Activated CD4-positive, alpha-beta T cell treated with anti-CD3 and anti-CD28 coated beads for 36 hours (primary cell): ENCODE data around the gene ZNF276. TPM values are rescaled to one million over a fixed set of nuclear protein-coding genes. Genes with fewer than 3 reads are reported as not detected.

Experiments
- ATAC-seq: fragments of 200-7000 bp; cut with Tn5 transposase; one replicate; pipeline ENCODE4 v1.10.0; 2021; ENCODE audit warnings: mild to moderate bottlenecking, moderate library complexity
- CTCF ChIA-PET: fragments of 350-600 bp; sonication (Branson Sonifier 250); formaldehyde crosslinking; loops from one replicate; lab custom pipeline; 2021; ENCODE audit warnings: antibody characterized with exemption; lab: Charles Lee
- POLR2A ChIA-PET: fragments of 350-600 bp; sonication (Branson Sonifier 250); formaldehyde crosslinking; loops from one replicate; lab custom pipeline; 2021; ENCODE audit warnings: antibody characterized with exemption, inconsistent platforms; lab: Charles Lee
- DNase-seq: peaks from one replicate; pipeline ENCODE4 v3.0.0-alpha.2; 2020
- H3K27ac Mint-ChIP-seq: one replicate; pipeline ENCODE4 v1.8.0; 2021; ENCODE audit warnings: mixed read lengths
- H3K27me3 Mint-ChIP-seq: one replicate; pipeline ENCODE4 v1.8.0; 2021; ENCODE audit warnings: mixed read lengths
- H3K36me3 Mint-ChIP-seq: one replicate; pipeline ENCODE4 v1.8.0; 2021; ENCODE audit warnings: low read depth, mixed read lengths
- H3K4me1 Mint-ChIP-seq: one replicate; pipeline ENCODE4 v1.8.0; 2021; ENCODE audit warnings: mixed read lengths
- H3K4me3 Mint-ChIP-seq: one replicate; pipeline ENCODE4 v1.8.0; 2021; ENCODE audit warnings: mild to moderate bottlenecking, moderate library complexity, mixed read lengths
- H3K9me3 Mint-ChIP-seq: one replicate; pipeline ENCODE4 v1.8.0; 2021; ENCODE audit warnings: low read depth, mixed read lengths
- intact Hi-C, 2 experiments: fragments of 100-400 bp; cut with DNase I in 1 of 2; cut with micrococcal nuclease in 1 of 2; formaldehyde crosslinking; loops; one replicate each; pipeline versions ENCODE4 v1.14.2 to v1.15.1; 2022 to 2024; cut with DNase I, micrococcal nuclease
- total RNA-seq, 2 experiments: library from RNA; stranded (reverse); gene quantifications; one replicate each; pipeline ENCODE4 v1.2.3, GENCODE V29; 2021

ZNF276 gene
- total RNA-seq, 2 experiments from 2014 or later: 21.3 to 24.8 TPM

- H3K9me3 Mint-ChIP-seq: no peaks in the 10 kb centered on the region
- ATAC-seq (no peak), DNase-seq (no peak)
- peaks cover 10% of the 10 kb centered on the region for H3K4me1 Mint-ChIP-seq
- H3K4me3 Mint-ChIP-seq: no peak overlapping the region
- POLR2A ChIA-PET: interaction anchor here (1.2 to 1.3 kb wide), 2 partner anchors 154 to 157 kb away, joined by 5 to 6 read pairs; no protein-coding TSS in a partner anchor
- CTCF ChIA-PET: interaction anchor here (0.6 to 3.5 kb wide), 21 partner anchors 9 to 203 kb away, joined by 3 to 31 read pairs (median 6); partner anchors contain the start of gene VPS9D1
- intact Hi-C loops: loop anchor here (1.0 to 2.0 kb wide), 3 partner anchors 84 to 155 kb away; no protein-coding TSS in a partner anchor
- no peaks in the 10 kb centered on the region for H3K27me3 Mint-ChIP-seq
- no peaks in the 10 kb centered on the region for H3K36me3 Mint-ChIP-seq
- no peak overlapping the region for H3K27ac Mint-ChIP-seq
Observed at GRCh38 chr16:89706518-89707260, 14.6 kb upstream of the ZNF276 start.

- Mint-ChIP-seq H3K4me3 (no peak overlapping the region), H3K9me3 (no peaks in the 10 kb centered on the region), H3K27me3 (no peaks in the 10 kb centered on the region), H3K27ac (no peak overlapping the region), H3K4me1 (peaks cover 3% of the 10 kb centered on the region), H3K36me3 (no peaks in the 10 kb centered on the region)
- intact Hi-C loops: loop anchor here in 1 of 2 experiments (2.0 kb wide), 1 partner anchor 83 kb away; no protein-coding TSS in a partner anchor
- CTCF ChIA-PET: interaction anchor here (1.0 to 3.5 kb wide), 3 partner anchors 8 to 153 kb away, joined by 7 to 31 read pairs (median 25); no protein-coding TSS in a partner anchor
- DNase-seq (no peak), ATAC-seq (no peak)
- POLR2A ChIA-PET: interaction anchor here (1.2 kb wide), 1 partner anchor 17 kb away, joined by 5 read pairs; no protein-coding TSS in a partner anchor
Observed at GRCh38 chr16:89707695-89708094, 13.6 kb upstream of the ZNF276 start.

- DNase-seq (no peak), ATAC-seq (no peak)
- Mint-ChIP-seq H3K4me1 (peaks cover 3% of the 10 kb centered on the region), H3K27me3 (no peaks in the 10 kb centered on the region), H3K4me3 (no peak overlapping the region), H3K27ac (no peak overlapping the region), H3K36me3 (no peaks in the 10 kb centered on the region), H3K9me3 (no peaks in the 10 kb centered on the region)
- intact Hi-C loops: no loop called here
- ChIA-PET CTCF (interaction anchor here (1.0 kb wide), 1 partner anchor 53 kb away, joined by 3 read pairs; no protein-coding TSS in a partner anchor), POLR2A (interaction anchor here (1.2 kb wide), 1 partner anchor 16 kb away, joined by 5 read pairs; no protein-coding TSS in a partner anchor)
Observed at GRCh38 chr16:89708481-89708931, 12.8 kb upstream of the ZNF276 start.

- ChIA-PET CTCF (interaction anchor here (1.0 kb wide), 1 partner anchor 53 kb away, joined by 3 read pairs; no protein-coding TSS in a partner anchor), POLR2A (interaction anchor here (0.8 kb wide), 1 partner anchor 57 kb away, joined by 3 read pairs; no protein-coding TSS in a partner anchor)
- peaks cover 2% of the 10 kb centered on the region for H3K36me3 Mint-ChIP-seq
- no peak overlapping the region for H3K27ac Mint-ChIP-seq
- no peaks in the 10 kb centered on the region for H3K9me3 Mint-ChIP-seq
- H3K27me3 Mint-ChIP-seq: no peaks in the 10 kb centered on the region
- ATAC-seq (no peak), DNase-seq (no peak)
- H3K4me3 Mint-ChIP-seq: no peak overlapping the region
- intact Hi-C loops: no loop called here
- peaks cover 6% of the 10 kb centered on the region for H3K4me1 Mint-ChIP-seq
Observed at GRCh38 chr16:89709166-89709565, 12.2 kb upstream of the ZNF276 start.

GRCh38 chr16:89709716-89710432, 11.5 kb upstream of the ZNF276 start:
- no peak for DNase-seq
- H3K4me1 Mint-ChIP-seq: peaks cover 10% of the 10 kb centered on the region
- ChIA-PET CTCF (interaction anchor here (1.0 to 1.8 kb wide), 3 partner anchors 9 to 150 kb away, joined by 3 to 7 read pairs (median 3); partner anchors contain the start of gene SPATA2L), POLR2A (interaction anchor here (0.8 kb wide), 2 partner anchors 10 to 58 kb away, joined by 3 read pairs; no protein-coding TSS in a partner anchor)
- no peaks in the 10 kb centered on the region for H3K9me3 Mint-ChIP-seq
- H3K27ac Mint-ChIP-seq: no peak overlapping the region
- H3K27me3 Mint-ChIP-seq: no peaks in the 10 kb centered on the region
- no peak overlapping the region for H3K4me3 Mint-ChIP-seq
- no peak for ATAC-seq
- peaks cover 7% of the 10 kb centered on the region for H3K36me3 Mint-ChIP-seq
- intact Hi-C loops: no loop called here

- H3K36me3 Mint-ChIP-seq: peaks cover 10% of the 10 kb centered on the region
- H3K9me3 Mint-ChIP-seq: no peaks in the 10 kb centered on the region
- no peaks in the 10 kb centered on the region for H3K27me3 Mint-ChIP-seq
- ChIA-PET POLR2A (interaction anchor here (0.8 kb wide), 1 partner anchor 11 kb away, joined by 3 read pairs; no protein-coding TSS in a partner anchor), CTCF (interaction anchor here (1.1 to 1.8 kb wide), 2 partner anchors 10 to 149 kb away, joined by 3 to 7 read pairs; partner anchors contain the start of gene SPATA2L)
- H3K4me1 Mint-ChIP-seq: peaks cover 11% of the 10 kb centered on the region
- DNase-seq (no peak), ATAC-seq (no peak)
- peak overlapping the region; percentile 76 for H3K4me3 Mint-ChIP-seq
- intact Hi-C loops: loop anchor here in 1 of 2 experiments (1.0 kb wide), 3 partner anchors 9 to 162 kb away; partner anchors contain the start of genes TCF25 and ZNF276
- H3K27ac Mint-ChIP-seq: no peak overlapping the region
Observed at GRCh38 chr16:89710709-89711564, 10.4 kb upstream of the ZNF276 start.

GRCh38 chr16:89711601-89712273, 9.6 kb upstream of the ZNF276 start:
- no peaks in the 10 kb centered on the region for H3K9me3 Mint-ChIP-seq
- no peaks in the 10 kb centered on the region for H3K27me3 Mint-ChIP-seq

GRCh38 chr16:89712274-89712781, 9.0 kb upstream of the ZNF276 start:
- Mint-ChIP-seq H3K4me1 (peaks cover 8% of the 10 kb centered on the region), H3K27ac (peak overlapping the region; percentile 58), H3K9me3 (no peaks in the 10 kb centered on the region), H3K4me3 (peak overlapping the region; percentile 76), H3K36me3 (peaks cover 12% of the 10 kb centered on the region), H3K27me3 (no peaks in the 10 kb centered on the region)
- ChIA-PET CTCF (no interaction called here), POLR2A (interaction anchor here (0.7 to 1.7 kb wide), 2 partner anchors 9 to 16 kb away, joined by 4 to 6 read pairs; no protein-coding TSS in a partner anchor)
- ATAC-seq (no peak), DNase-seq (no peak)
- intact Hi-C loops: no loop called here

More at GRCh38 chr16:89711601-89712273, 9.6 kb upstream of the ZNF276 start:
- Mint-ChIP-seq H3K4me1 (peaks cover 8% of the 10 kb centered on the region), H3K27ac (no peak overlapping the region), H3K4me3 (peak overlapping the region; percentile 76), H3K36me3 (peaks cover 10% of the 10 kb centered on the region)
- intact Hi-C loops: loop anchor here in 1 of 2 experiments (1.0 kb wide), 3 partner anchors 9 to 162 kb away; partner anchors contain the start of genes TCF25 and ZNF276
- peak; percentile 92 for DNase-seq
- peak; percentile 89 for ATAC-seq
- ChIA-PET POLR2A (no interaction called here), CTCF (interaction anchor here (1.8 kb wide), 1 partner anchor 11 kb away, joined by 7 read pairs; the partner anchor contains the start of gene SPATA2L)

- POLR2A ChIA-PET: no interaction called here
- ATAC-seq (no peak), DNase-seq (no peak)
- Mint-ChIP-seq H3K27ac (no peak overlapping the region), H3K4me3 (no peak overlapping the region), H3K9me3 (no peaks in the 10 kb centered on the region), H3K27me3 (no peaks in the 10 kb centered on the region), H3K36me3 (peaks cover 19% of the 10 kb centered on the region), H3K4me1 (peaks cover 25% of the 10 kb centered on the region)
- intact Hi-C loops: no loop called here
- CTCF ChIA-PET: interaction anchor here (0.7 to 1.0 kb wide), 3 partner anchors 11 to 17 kb away, joined by 3 to 4 read pairs (median 3); partner anchors contain the start of gene SPATA2L
Observed at GRCh38 chr16:89716493-89716892, 4.8 kb upstream of the ZNF276 start.
